Stimulated activated CD8-positive, alpha-beta memory T cell treated with anti-CD3 and anti-CD28 coated beads, Interleukin-12 subunit alpha, Interleukin-12 subunit beta, amount 100 ng/mL, for 1 hour (primary cell): ENCODE results near the gene INPP5F.
A peak's percentile ranks its signal among the peaks of the same experiment; 100 is the strongest.
"Not testable (repeated sequence)": the region's sequence is repeated elsewhere in the genome, so short reads cannot be mapped to it uniquely, and the experiment has no call there.

Source experiments
- DNase-seq: peaks from one replicate; pipeline ENCODE4 v3.0.0-alpha.2; 2020; ENCODE audit warnings: low read depth

INPP5F gene

DNA sequence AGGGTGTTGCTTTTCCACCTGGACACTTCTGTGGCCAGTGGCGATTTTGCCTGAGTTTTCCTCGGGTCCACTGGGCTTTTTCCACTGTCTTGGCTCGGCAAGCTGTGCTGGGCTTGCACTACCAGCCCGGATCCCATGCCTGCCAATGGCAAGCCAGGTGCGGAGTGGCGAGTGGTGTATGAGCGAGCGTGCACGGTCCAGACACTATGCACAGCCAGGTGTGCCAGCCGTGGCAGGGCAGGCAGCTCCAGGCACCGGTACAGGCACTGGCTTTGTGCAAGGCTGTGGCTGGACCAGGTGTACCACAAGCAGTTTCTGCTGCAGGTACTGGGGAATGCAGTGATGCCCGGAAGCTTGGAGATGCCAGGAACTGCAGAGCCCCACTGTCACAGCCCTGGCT is 22.1 kb downstream of the INPP5F start:
- DNase-seq: no peak

DNA sequence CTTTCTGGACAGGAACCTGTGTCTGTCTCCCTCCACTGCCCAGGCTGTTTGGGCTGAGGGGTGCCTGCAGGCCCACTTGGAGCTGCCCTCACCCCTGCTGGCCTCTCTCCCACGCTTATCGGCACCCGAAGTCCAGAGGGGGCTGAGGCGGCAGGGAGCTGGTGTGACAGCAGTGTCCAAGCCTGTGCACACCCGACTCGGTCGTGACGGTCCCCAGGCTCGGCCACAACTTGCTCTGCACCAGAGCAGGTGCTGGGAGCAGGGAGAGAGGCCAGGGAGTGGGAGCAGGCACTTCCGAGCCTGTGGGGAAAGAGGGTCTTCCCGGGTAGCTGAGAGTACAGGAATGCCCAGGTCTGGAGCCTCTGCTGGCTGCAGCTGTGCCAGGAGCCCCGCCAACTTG is 23.0 kb downstream of the INPP5F start:
- DNase-seq: no peak

DNA sequence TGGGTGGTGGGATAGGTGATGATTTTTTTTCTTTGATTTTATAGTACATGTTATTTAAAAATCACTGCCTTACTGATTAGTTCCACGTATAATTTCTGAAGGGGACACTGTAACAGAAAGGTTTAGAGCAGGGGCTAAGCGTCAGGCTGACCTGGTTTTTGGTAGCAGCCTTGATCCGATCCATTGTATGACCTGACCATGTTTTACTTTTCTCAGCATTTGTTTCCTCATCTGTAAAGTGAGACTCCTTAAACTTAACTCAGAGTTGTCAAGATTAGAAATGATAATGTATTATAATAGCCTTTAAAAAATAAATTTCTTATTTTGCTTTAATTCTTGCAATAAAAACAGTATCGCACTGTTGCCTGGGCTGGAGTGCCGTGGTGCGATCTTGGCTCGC is 23.6 kb downstream of the INPP5F start:
- DNase-seq: no peak

DNA sequence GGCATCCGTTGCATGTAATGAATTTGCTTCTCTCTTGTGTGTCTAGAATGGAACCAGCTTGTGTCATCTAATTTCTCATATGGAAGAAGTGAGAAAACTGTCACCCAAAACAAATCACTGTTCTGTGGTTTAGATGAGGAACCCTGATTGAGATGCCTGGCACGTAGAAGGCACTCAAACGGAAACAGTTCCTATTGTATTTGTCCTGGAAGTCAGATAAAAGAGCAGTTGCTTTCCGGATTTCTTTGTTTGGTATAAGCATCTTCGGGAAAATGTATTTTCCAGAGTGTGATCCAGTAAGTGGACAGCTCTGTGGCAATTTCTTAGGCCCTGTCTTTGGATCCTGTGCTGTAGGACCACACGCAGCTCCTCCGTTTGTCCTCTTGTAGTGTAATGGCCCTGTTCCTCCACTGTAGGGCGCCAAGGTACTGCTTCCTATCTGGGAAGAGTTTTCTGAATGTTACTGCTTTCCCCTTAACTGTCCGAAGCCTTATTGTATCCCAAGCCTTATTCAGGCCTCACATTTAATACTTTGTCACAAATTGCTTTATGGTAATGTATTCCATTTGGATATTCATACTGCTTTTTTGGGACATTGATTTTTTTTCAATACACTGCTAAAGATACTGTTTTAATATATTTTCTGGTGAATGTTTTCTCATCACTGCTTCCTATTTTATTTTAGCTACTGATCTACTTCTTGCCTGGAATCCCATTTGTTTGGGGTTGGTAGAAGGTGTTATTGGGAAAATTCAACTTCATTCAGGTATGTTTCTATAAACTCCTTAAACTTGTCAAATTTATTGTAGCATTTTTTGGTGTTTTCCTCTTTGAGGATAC is 24.8 kb downstream of the INPP5F start:
- DNase-seq: peak; percentile 36

DNA sequence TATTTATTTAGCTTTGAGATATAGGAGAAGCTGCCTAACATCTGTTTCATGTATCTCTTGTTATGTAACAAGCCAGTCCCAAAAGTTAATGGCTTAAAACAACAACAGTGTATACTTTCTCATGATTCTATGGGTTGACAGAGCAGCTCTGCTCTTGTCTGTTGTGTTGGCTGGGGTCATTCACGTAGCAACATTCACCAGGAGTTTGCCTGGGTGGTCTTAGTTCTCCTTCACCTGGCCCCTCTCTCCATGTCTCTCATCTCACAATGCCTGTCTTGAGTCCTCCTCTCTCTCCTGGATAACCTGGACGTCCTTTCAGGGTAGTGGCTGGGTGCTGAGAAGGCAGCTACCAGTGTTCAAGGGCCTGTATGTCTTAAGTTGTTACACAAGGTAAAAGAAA is 27.5 kb downstream of the INPP5F start:
- DNase-seq: no peak

DNA sequence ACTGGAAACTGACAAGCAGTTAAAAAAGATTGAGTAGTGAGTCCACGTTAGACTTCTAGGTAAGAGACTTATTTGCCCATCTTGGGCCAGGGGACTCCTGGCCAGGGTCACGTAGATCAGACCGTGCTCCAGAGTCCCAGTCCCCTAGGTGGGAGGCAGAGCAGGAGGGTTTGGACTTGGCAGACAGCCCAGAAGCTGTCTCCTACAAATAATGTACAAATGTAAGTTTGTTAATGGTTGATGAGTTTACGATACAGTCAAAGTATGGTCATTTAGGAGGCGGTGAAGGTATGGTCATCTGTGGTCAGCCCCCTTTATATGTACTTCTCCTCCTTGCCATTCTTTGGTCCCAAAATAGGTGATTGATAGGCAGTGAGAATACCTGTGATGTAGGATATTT is 28.2 kb downstream of the INPP5F start:
- no peak for DNase-seq

DNA sequence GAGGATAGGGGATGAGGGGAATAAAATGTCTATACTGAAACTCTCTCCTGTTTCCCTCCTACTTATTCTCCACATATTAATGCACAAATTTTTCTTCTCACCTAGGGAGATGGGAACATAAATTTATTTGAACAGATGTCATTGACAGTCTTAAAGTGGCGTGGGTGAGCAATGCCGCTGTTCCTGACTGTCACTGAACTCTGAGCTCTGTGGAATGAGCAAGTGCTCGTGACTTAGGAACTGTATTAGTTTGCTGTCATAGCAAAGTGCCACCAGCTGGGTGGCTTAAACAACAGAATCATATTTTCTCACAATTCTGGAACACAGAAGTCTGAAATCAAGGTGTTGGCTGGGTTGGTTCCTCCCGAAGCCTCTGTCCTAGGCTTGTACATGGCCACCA is 29.1 kb downstream of the INPP5F start:
- no peak for DNase-seq

DNA sequence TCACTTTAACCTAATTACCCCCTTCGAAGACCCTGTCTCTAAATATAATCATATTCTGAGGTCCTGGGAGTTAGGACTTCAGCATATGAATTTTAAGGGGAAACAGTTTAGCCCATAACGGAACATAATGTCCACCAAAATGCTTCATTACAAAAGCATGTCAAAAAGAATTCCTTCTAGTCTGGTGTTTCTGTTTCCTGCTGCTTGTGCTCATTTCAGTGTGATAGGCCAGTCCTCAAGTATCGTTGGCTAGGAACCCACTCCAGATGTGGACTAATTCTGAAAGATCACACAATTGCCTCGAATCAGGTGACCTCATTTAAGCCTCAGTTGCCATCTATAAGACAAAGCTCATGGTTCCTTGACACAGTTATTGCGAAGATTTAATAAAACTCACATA is 29.6 kb downstream of the INPP5F start:
- DNase-seq: no peak

DNA sequence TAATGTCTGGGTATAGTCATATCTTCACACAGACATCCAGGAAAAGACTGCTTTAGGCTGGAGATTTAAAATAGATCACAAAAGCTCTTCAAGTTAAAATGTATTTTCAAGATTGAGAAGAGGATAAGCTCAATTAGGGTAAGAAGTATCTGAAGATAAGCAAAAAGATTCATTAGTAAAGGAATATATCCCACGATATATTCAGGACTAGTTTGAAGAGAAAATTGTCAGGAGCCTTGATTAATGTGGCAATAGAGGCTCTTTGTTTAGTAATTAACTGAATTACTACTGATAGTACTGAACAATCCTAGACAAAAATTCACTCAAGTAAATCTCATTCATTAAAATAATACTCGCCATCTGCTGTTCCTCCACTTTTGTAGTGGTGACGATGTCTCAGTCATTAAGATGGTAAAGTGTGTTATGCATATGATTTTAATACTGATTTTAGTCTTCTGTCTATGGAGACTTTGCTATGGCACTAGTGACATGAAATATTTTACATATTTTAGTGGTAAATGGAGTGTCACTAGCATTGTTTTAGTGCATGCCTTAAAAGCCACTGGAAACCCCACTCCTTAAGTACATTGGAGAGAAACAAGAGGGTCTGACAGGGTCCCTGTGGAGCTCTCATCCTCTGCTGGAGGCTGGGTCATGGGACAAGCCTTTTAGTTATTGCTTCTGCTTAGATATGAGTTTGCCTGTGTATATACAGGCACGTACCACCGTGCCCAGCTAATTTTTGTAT is 32.8 kb downstream of the INPP5F start:
- DNase-seq: no peak

DNA sequence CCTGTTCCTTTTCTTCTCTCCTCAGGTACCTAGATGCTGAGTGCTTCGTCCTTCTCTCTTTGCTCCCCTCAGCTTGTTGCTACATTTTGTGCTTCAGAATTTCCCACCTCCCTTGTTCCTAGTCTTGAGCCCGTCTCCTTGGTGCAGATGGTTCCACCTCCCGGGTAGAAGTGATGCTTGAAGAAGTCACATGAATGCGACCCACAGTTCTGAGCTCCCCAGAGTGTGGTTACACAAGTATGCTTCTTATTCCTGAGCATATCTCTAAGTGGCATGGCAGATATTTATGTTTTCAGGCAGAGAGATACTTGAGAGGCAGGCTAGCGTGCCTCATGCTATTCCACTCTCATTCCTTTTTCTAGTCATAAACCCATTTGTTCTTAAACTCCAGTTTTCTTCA is 34.0 kb downstream of the INPP5F start:
- no peak for DNase-seq

DNA sequence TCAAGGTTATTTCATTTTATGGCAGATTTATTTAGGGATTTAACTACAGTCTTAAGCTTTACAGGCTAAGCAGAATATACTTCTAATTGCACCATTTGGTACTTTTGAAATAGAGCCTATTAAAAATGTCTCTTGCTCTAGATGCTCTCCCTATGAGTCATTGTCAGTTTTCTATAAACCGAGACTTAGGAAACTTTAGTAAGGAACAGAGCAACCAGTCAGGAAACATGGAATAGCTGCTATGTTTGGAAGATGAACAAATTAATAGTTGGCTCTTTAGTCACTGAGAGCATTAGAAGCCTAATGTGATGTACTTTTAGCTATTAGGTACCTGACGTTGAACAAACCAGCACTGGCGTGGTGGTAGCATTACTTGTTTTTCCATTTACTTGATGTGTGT is 35.3 kb downstream of the INPP5F start:
- DNase-seq: no peak

DNA sequence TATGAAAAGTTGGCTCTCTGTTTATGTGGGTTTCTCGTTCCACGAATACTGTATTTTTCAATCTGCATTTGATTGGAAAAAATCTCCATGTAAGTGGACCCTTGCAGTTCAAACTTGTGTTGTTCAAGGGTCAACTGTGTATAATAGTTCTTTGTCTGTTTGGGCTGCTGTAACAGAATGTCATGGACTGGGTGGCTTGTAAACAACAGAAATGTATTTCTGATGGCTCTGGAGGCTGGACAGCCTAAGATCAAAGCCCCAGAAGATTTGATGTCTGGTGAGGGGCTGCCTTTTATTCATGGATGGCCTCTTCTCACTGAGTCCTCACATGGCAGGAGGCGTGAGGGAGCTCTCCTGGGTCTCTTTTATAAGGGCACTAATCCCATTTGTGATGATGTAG is 36.2 kb downstream of the INPP5F start:
- DNase-seq: no peak

DNA sequence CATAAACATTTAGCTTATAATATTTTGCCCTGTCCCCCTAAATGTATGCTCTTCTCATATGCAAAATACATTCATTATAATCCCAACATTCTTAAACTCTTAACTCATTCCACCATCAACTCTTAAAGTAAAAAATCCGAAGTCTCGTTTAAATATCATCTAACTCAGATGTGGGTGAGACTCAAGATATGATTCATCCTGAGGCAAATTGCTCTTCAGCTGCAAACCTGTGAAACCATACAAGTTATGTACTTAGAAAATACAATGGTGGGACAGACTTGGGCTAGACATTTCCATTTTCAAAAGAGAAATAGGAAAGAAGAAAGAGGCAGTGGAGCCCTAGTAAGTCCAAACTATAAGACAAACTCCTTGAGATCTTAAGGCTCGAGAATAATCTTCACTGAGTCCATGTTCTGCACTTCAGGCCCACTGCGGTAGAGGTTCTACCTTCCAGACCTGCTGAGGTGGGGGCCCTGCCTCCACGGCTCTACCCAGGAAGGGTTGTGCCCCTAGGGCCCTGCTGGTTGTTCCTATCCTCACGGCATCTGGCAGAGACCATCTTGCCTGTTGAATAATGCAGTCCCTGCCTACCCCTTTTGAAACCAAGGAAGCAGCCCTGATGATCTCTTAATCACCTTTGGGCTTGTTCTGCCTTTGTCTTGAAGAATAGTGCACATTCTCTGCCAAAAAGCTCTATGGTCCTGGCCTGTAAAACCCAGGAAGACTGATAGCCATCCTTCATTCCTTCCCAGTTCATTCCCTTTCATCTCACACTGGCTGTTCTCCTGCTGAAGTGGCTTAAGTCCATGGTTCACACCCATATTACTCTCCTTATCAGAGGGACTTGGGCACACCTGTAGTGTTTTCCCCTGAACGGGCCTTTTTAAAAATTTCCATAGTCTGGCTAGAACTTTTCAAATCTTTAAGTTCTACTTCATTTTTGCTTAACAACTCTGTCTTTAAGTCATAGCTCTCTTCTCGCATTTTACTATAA is 37.3 kb downstream of the INPP5F start:
- DNase-seq: no peak

DNA sequence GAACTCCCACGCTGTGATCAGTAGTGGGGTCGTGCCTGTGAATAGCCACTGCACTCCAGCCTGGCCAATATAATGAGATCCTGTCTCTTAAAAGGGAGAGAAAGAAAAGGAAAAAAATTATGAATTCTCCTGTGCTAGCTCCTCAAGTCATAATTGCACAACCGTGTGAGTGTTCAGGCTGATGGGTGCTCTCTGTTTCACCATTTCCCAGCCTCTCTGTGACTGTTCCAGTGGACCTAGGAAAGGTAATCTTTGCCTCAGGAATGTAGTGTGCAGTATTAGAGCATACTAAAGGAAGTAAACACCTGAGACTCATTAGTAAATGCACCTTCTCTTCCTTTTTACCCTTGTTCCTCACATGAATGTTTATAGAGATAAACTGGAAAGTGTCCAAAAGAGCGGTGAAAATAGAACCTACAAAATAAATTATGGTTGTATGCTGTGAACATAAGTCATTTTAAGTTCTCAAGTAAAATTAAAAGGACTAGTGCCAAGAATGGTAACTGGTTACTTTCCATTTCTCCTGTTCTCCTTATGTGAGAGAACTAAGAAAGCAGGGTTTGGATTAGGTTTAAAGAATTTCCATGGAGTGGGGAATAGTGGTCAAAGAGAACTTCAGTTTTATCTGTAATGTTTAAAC is 42.7 kb downstream of the INPP5F start:
- DNase-seq: no peak

DNA sequence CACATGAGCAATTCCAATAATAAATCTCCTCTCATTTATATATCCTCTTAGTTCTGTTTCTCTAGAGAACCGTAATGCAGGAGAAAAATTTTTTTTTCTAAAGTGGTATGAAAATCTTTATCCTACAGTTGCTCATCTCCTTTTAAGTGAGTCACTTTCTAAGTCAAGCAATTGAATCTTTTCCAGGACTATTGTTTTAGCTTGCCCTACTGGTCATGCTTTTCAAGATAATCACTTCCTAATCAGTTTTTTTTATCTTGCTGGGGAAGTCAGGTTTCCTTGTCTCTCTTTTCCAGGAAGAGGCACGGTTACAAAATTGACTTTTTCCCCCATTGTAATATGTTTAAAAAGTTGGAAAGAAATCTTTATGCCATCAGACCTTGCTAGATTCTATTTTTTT is 44.0 kb downstream of the INPP5F start:
- no peak for DNase-seq

DNA sequence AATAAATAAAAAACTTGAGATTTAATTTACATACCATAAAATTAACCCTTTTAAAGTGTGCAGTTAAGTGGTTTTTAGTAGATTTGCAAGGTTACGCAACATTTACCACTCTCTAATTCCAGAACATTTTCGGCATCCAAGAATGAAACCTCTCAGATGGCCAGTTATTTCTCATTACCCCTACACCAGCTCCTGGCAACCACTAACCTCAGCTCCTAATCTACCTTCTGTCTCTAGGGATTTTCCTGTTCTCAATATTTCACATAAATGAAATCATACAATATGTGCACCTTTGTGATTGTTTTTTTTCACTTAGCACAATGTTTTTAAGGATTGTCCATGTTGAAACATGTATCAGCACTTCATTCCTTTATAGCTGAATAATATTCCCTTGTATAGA is 45.1 kb downstream of the INPP5F start:
- DNase-seq: no peak

DNA sequence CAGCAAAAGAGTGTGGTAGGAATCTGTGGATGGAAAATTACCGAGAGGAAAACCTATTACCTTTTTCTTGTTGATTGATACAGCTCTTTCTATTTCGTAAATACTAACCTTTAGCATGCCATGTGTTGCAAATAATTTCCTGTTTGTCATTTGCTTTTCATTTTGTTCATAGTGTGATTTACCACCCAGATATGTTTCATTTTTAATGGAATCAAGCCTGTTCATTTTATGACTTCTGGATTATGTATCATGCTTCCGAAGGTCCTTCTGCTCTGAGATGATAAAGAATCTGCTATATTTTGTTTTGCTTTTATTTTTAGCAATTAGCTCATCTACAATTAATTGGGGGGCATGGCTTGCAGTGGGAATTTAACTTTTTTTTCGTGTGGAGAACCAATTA is 46.5 kb downstream of the INPP5F start:
- no peak for DNase-seq

DNA sequence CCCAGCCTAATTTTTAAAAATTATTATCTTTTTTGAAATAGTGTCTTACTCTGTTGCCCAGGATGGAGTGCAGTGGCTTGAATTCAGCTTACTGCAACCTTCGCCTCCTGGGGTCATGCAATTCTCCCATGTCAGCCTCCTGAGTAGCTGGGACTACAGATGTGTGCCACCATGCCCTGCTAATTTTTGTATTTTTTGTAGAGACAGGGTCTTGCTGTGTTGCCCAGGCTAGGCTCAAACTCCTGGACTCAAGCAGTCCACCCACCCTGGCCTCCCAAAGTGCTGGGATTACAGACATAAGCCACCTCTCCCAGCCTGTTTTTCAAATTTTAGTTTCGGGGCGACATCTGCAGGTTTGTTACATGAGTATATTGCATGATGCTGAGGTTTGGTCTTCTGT is 47.2 kb downstream of the INPP5F start:
- not testable (repeated sequence) for DNase-seq

DNA sequence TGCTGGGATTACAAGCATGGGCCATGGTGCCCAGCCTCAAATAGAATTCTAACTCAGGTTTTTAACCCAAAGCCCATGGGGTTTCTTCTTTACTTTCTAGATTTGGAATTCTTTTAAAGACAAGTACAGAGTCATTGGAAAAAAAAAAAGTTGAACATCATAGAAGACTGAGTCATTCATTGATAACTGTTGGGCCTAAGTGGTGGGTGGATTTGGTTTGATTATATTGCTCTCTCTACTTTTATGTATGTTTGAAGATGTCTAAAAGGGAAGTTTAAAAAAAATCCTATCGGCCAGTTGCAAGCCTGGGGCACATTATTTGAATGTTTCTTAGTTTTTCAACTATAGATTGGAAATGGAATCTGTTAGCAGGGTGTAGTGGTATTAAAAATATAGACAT is 49.7 kb downstream of the INPP5F start:
- no peak for DNase-seq

DNA sequence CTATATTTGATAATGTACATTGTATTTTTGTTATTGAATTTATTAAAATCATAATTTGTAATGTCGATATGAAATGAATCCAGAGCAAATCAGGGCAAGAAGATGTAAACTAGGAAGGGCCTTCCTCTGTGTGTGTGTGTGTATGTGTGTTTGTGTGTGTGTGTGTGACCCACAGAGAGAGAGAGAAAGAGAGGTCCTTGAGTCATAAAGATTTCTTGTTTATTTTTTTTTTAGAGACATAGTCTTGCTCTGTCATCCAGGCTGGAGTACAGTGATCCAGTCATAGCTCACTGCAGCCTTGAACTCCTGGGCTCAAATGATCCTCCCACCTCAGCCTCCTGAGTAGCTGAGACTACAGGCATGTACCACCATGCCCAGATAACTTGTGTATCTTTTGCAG is 50.7 kb downstream of the INPP5F start:
- DNase-seq: no peak

DNA sequence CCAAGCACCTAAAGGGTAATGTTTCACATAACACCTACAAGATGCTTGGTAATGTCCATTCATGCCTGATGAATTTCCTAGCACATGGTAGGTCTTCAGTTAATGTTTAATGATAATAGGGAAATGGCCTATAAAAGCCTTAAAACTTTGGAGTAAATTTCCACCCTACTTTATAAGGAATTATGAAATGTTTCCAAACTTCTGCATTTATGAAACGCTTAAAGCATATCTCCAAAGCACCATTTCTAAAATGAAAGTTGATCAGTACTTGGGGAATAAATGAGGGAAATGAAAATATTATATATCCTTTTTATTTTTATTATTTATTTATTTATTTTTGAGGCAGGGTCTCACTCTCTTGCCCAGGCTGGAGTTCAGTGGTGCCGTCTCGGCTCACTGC is 51.8 kb downstream of the INPP5F start:
- no peak for DNase-seq
